HEK293 (cell line): ENCODE measurements around the gene BLTP3A.

Experiments
- KLF17 ChIP-seq: fragments of 450-650 bp; formaldehyde crosslinking; IDR thresholded peaks from 2 replicates; pipeline ENCODE4 v1.5.1; 2016; ENCODE audit warnings: missing biosample characterization, missing genetic modification characterization
- OSR2 ChIP-seq: fragments of 450-650 bp; formaldehyde crosslinking; IDR thresholded peaks from 2 replicates; pipeline ENCODE4 v1.5.1; 2016; ENCODE audit warnings: missing biosample characterization, missing genetic modification characterization
- SP2 ChIP-seq: fragments of 450-650 bp; formaldehyde crosslinking; IDR thresholded peaks from 2 replicates; pipeline ENCODE4 v1.5.1; 2016; ENCODE audit warnings: missing biosample characterization, missing genetic modification characterization
- YY1 ChIP-seq: fragments of 450-650 bp; formaldehyde crosslinking; IDR thresholded peaks from 2 replicates; pipeline ENCODE4 v1.5.1; 2018; ENCODE audit warnings: missing biosample characterization, missing genetic modification characterization
- ZNF138 ChIP-seq: fragments of 450-650 bp; formaldehyde crosslinking; IDR thresholded peaks from 2 replicates; pipeline ENCODE4 v1.5.1; 2016; ENCODE audit warnings: missing biosample characterization, missing genetic modification characterization, borderline replicate concordance
- ZNF274 ChIP-seq, 2 experiments: fragments of 200-500 bp in 1 of 2; fragments of 450-650 bp in 1 of 2; sonication (Bioruptor generic) in 1 of 2; formaldehyde crosslinking in 1 of 2; IDR thresholded peaks; 2 replicates each; pipeline versions ENCODE4 v1.5.1 to v1.6.1; 2014 to 2016; ENCODE audit warnings: borderline replicate concordance in 1 of 2, inconsistent platforms in 1 of 2, low read length in 1 of 2, missing biosample characterization in 1 of 2, missing genetic modification characterization in 1 of 2
- ZNF366 ChIP-seq: fragments of 450-650 bp; formaldehyde crosslinking; conservative IDR thresholded peaks from 2 replicates; pipeline ENCODE4 v1.5.1; 2016; ENCODE audit warnings: missing biosample characterization, missing genetic modification characterization
- ZNF433 ChIP-seq: fragments of 450-650 bp; formaldehyde crosslinking; IDR thresholded peaks from 2 replicates; pipeline ENCODE4 v1.5.1; 2016; ENCODE audit warnings: missing biosample characterization, missing genetic modification characterization, low read depth
- ZNF776 ChIP-seq: fragments of 450-650 bp; formaldehyde crosslinking; IDR thresholded peaks from 2 replicates; pipeline ENCODE4 v1.5.0; 2017; ENCODE audit warnings: missing biosample characterization, missing genetic modification characterization, borderline replicate concordance
- ZSCAN18 ChIP-seq: fragments of 450-650 bp; formaldehyde crosslinking; IDR thresholded peaks from 2 replicates; pipeline ENCODE4 v1.5.1; 2016; ENCODE audit warnings: missing biosample characterization, missing genetic modification characterization
- TF ChIP-seq, protein P1 (sequence below): fragments of 450-650 bp; formaldehyde crosslinking; IDR thresholded peaks from 2 replicates; pipeline ENCODE4 v1.5.1; 2016; ENCODE audit warnings: missing biosample characterization, missing genetic modification characterization
- TF ChIP-seq, protein P2 (sequence below): fragments of 450-650 bp; formaldehyde crosslinking; IDR thresholded peaks from 2 replicates; pipeline ENCODE4 v1.5.1; 2016; ENCODE audit warnings: missing biosample characterization, missing genetic modification characterization, low read depth
- TF ChIP-seq, protein P3 (sequence below): fragments of 450-650 bp; formaldehyde crosslinking; IDR thresholded peaks from 2 replicates; pipeline ENCODE4 v1.5.1; 2016; ENCODE audit warnings: missing biosample characterization, missing genetic modification characterization
- TF ChIP-seq, protein P4 (sequence below): IDR thresholded peaks from 2 replicates; pipeline ENCODE4 v1.6.1; 2011; ENCODE audit warnings: mild to moderate bottlenecking, low read depth, low read length, borderline replicate concordance

- TF ChIP-seq ZNF776 (tag by site-specific recombination) = no peak
- TF ChIP-seq, protein P1, sequence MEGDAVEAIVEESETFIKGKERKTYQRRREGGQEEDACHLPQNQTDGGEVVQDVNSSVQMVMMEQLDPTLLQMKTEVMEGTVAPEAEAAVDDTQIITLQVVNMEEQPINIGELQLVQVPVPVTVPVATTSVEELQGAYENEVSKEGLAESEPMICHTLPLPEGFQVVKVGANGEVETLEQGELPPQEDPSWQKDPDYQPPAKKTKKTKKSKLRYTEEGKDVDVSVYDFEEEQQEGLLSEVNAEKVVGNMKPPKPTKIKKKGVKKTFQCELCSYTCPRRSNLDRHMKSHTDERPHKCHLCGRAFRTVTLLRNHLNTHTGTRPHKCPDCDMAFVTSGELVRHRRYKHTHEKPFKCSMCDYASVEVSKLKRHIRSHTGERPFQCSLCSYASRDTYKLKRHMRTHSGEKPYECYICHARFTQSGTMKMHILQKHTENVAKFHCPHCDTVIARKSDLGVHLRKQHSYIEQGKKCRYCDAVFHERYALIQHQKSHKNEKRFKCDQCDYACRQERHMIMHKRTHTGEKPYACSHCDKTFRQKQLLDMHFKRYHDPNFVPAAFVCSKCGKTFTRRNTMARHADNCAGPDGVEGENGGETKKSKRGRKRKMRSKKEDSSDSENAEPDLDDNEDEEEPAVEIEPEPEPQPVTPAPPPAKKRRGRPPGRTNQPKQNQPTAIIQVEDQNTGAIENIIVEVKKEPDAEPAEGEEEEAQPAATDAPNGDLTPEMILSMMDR (tag by site-specific recombination) = no peak
- TF ChIP-seq YY1 (tag by site-specific recombination) = no peak
- TF ChIP-seq ZNF274 (IDR thresholded peaks at IDR 0.05; ENCODE audit: low read length) = no peak
- TF ChIP-seq ZNF274 (tag by site-specific recombination; IDR thresholded peaks at IDR 0.05; ENCODE audit: borderline replicate concordance) = no peak
- TF ChIP-seq, protein P2, sequence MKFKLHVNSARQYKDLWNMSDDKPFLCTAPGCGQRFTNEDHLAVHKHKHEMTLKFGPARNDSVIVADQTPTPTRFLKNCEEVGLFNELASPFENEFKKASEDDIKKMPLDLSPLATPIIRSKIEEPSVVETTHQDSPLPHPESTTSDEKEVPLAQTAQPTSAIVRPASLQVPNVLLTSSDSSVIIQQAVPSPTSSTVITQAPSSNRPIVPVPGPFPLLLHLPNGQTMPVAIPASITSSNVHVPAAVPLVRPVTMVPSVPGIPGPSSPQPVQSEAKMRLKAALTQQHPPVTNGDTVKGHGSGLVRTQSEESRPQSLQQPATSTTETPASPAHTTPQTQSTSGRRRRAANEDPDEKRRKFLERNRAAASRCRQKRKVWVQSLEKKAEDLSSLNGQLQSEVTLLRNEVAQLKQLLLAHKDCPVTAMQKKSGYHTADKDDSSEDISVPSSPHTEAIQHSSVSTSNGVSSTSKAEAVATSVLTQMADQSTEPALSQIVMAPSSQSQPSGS = no peak
- TF ChIP-seq ZNF433 (tag by site-specific recombination) = no peak
- TF ChIP-seq, protein P3, sequence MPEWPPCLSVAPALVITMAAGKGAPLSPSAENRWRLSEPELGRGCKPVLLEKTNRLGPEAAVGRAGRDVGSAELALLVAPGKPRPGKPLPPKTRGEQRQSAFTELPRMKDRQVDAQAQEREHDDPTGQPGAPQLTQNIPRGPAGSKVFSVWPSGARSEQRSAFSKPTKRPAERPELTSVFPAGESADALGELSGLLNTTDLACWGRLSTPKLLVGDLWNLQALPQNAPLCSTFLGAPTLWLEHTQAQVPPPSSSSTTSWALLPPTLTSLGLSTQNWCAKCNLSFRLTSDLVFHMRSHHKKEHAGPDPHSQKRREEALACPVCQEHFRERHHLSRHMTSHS (tag by site-specific recombination) = no peak
- no peak for TF ChIP-seq OSR2 (tag by site-specific recombination)
- no peak for TF ChIP-seq SP2 (tag by site-specific recombination)
- no peak for TF ChIP-seq KLF17 (tag by site-specific recombination)
- TF ChIP-seq, protein P4, sequence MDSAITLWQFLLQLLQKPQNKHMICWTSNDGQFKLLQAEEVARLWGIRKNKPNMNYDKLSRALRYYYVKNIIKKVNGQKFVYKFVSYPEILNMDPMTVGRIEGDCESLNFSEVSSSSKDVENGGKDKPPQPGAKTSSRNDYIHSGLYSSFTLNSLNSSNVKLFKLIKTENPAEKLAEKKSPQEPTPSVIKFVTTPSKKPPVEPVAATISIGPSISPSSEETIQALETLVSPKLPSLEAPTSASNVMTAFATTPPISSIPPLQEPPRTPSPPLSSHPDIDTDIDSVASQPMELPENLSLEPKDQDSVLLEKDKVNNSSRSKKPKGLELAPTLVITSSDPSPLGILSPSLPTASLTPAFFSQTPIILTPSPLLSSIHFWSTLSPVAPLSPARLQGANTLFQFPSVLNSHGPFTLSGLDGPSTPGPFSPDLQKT = no peak
- no peak for TF ChIP-seq ZNF366 (tag by site-specific recombination)
- TF ChIP-seq ZNF138 (tag by site-specific recombination) = no peak
- TF ChIP-seq ZSCAN18 (tag by site-specific recombination) = no peak
Measured at GRCh38 chr6:34748757-34749156, 43.1 kb upstream of the BLTP3A start.
